ENCODE measurements around the gene MYOM1. TPM values are rescaled to one million over a fixed set of nuclear protein-coding genes. Genes with fewer than 3 reads are reported as not detected.
"Not testable (repeated sequence)": the region's sequence is repeated elsewhere in the genome, so short reads cannot be mapped to it uniquely, and the experiment has no call there.

Gene MYOM1
- total RNA-seq, 4 donors from 2014 or later, result 13.3 to 31.7 (median 16.5) TPM

GRCh38 chr18:3079653-3080052 lies 140.1 kb downstream of the MYOM1 start:
- Histone ChIP-seq H3K27me3 (no peaks in the 10 kb centered on the region), H3K4me3 (no peak overlapping the region), H3K9me3 (no peaks in the 10 kb centered on the region), H3K27ac (replicated peaks in 1 of 4) (no peak overlapping the region), H3K4me1 (no peaks in the 10 kb centered on the region), H3K36me3 (peaks cover 0 to 86% (median 32%) of the 10 kb centered on the region in 4 donors)
- 80% methylated on average over 4 of the region's 4 CpGs for WGBS
- no peak for TF ChIP-seq POLR2AphosphoS5 (IDR thresholded peaks at IDR 0.05)
- TF ChIP-seq EP300 (IDR thresholded peaks at IDR 0.05), result no peak
- no peak for TF ChIP-seq CTCF (IDR thresholded peaks at IDR 0.05)
- no peak for TF ChIP-seq POLR2A (IDR thresholded peaks at IDR 0.05; ENCODE audit: low read depth)
- intact Hi-C loops (cut with DNase I), result no loop called here
- DNase-seq (ENCODE audit: extremely low spot score), result no peak

GRCh38 chr18:3075491-3075890 lies 144.3 kb downstream of the MYOM1 start:
- Histone ChIP-seq H3K27ac (replicated peaks in 1 of 4) (no peak overlapping the region), H3K36me3 (peaks cover 0 to 83% (median 24%) of the 10 kb centered on the region in 4 donors), H3K9me3 (no peaks in the 10 kb centered on the region), H3K4me1 (no peaks in the 10 kb centered on the region), H3K4me3 (no peak overlapping the region), H3K27me3 (no peaks in the 10 kb centered on the region)
- TF ChIP-seq CTCF (IDR thresholded peaks at IDR 0.05), result no peak
- no peak for TF ChIP-seq EP300 (IDR thresholded peaks at IDR 0.05)
- TF ChIP-seq POLR2A (IDR thresholded peaks at IDR 0.05; ENCODE audit: low read depth), result no peak
- TF ChIP-seq POLR2AphosphoS5 (IDR thresholded peaks at IDR 0.05), result no peak
- intact Hi-C loops (cut with DNase I), result no loop called here
- WGBS, result 64% methylated on average over 9 of the region's 9 CpGs
- no peak for DNase-seq (ENCODE audit: extremely low spot score)

GRCh38 chr18:3074087-3074486 lies 145.7 kb downstream of the MYOM1 start:
- Histone ChIP-seq H3K27ac (replicated peaks in 1 of 4) (no peak overlapping the region), H3K36me3 (peaks cover 0 to 73% (median 30%) of the 10 kb centered on the region in 4 donors), H3K4me1 (no peaks in the 10 kb centered on the region), H3K4me3 (no peak overlapping the region), H3K27me3 (no peaks in the 10 kb centered on the region), H3K9me3 (no peaks in the 10 kb centered on the region)
- no peak for TF ChIP-seq POLR2AphosphoS5 (IDR thresholded peaks at IDR 0.05)
- TF ChIP-seq POLR2A (IDR thresholded peaks at IDR 0.05; ENCODE audit: low read depth), result no peak
- TF ChIP-seq EP300 (IDR thresholded peaks at IDR 0.05), result no peak
- TF ChIP-seq CTCF (IDR thresholded peaks at IDR 0.05), result no peak
- DNase-seq (ENCODE audit: extremely low spot score), result peak; percentile 80
- intact Hi-C loops (cut with DNase I), result no loop called here

- peaks cover 0 to 66% (median 28%) of the 10 kb centered on the region in 4 donors for H3K36me3 ChIP-seq
- H3K27me3 ChIP-seq; H3K4me1 ChIP-seq; H3K4me3 ChIP-seq; H3K9me3 ChIP-seq; H3K27ac ChIP-seq (replicated peaks in 1 of 4); intact Hi-C loops (cut with DNase I): not testable (repeated sequence)
- DNase-seq (ENCODE audit: extremely low spot score), result peak; percentile 4
- WGBS, result 97% methylated on average over 3 of the region's 3 CpGs
Observed at GRCh38 chr18:3073353-3073752, 146.4 kb downstream of the MYOM1 start.

GRCh38 chr18:3071676-3072075 lies 148.1 kb downstream of the MYOM1 start:
- H3K27me3 ChIP-seq, result no peaks in the 10 kb centered on the region
- H3K36me3 ChIP-seq, result peaks cover 0 to 58% (median 23%) of the 10 kb centered on the region in 4 donors
- intact Hi-C loops (cut with DNase I), result no loop called here
- no peak for TF ChIP-seq EP300 (IDR thresholded peaks at IDR 0.05)
- TF ChIP-seq POLR2AphosphoS5 (IDR thresholded peaks at IDR 0.05), result no peak
- no peaks in the 10 kb centered on the region for H3K4me1 ChIP-seq
- peak; percentile 26 for DNase-seq (ENCODE audit: extremely low spot score)
- no peak overlapping the region for H3K4me3 ChIP-seq
- no peaks in the 10 kb centered on the region for H3K9me3 ChIP-seq
- WGBS, result 93% methylated on average over 5 of the region's 5 CpGs
- no peak overlapping the region for H3K27ac ChIP-seq (replicated peaks in 1 of 4)

Measured in esophagus muscularis mucosa (tissue), 4 donors.